Amniotic epithelial cell (primary cell): ENCODE data around the gene FBXW8.

Experiments used
- DNase-seq: peaks from one replicate; pipeline ENCODE4 v3.0.0-alpha.2; 2010; ENCODE audit warnings: low read depth

Gene FBXW8

DNA sequence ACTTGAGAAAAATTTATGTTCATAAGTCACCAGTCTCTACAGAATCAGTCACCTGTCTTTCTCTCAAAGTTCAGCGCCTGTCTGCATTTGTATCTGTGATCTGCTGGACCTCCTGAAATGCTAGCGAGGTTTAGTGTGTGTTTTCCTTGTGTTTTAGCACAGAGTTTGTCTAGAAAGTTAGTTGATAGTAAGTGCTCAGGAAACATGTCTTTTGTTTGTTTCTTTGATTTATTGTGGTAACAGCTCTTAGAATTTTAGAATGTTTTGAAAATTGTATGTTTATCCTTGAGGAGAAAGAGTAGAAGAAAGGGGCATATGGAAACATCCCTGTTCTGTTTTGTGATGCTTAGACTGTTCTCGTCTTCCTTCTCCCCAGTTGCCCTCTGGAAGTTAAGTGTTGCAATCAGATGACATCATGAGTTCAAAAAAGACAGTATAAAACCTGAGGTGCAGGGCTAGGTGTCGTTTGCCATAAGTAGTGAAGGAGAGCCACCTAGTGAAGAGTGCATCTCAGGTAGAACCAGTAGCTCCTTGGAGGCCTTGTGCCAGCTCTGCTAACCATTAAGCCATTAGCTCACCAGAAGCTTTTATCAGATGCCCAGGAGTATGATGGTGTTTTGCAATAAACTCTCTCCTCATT lies 44.8 kb downstream of the FBXW8 start:
- DNase-seq: peak; percentile 62

DNA sequence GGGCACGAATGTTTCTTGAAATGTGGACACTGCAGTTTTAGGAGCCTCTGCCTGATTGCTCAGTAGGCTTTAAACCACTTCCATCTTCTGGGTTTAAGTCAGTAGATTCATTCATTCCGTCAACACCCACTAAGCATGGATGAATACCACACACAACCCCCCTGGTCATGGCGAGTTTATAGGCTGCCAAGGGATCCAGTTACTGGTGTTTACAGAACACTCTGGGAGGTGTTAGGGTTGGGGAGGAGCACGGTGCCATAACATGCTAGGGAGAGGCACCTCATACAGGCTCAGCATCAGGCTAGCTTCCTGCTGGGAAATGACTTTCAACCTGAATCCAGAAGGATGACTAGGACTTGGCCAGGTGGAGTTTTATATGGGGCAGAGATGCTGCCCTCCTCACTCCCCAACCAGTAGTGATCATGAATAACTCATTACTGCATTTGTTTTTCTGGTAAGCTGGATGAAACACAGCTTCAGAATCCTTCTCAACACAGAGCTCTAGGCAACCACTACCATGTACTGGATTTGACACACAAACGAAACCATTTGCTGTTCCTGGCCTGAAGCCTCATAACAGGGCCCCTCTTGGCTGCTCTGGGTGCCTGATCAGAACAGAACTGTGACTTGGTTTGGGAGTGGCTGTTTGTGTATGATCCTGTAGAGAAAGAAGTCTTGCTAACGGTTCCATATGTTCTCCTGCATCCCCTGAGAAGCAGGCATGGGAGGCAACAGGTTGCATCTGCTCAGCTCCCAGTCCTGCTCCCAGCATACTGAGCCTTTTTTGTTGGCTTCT lies 47.9 kb downstream of the FBXW8 start:
- no peak for DNase-seq

DNA sequence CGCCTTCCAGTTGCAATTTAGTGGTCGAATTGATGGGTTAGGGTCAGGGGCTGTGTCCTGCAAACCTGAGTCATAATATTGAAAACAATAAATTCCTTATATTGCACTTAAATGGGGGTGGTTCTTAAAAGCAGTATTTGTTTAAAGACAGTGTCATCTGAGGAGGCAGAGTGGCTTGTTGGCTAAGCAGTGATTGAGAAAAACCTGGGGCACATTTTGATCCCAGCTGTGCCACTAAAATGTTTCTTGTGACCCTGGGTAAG lies 48.4 kb downstream of the FBXW8 start:
- no peak for DNase-seq

DNA sequence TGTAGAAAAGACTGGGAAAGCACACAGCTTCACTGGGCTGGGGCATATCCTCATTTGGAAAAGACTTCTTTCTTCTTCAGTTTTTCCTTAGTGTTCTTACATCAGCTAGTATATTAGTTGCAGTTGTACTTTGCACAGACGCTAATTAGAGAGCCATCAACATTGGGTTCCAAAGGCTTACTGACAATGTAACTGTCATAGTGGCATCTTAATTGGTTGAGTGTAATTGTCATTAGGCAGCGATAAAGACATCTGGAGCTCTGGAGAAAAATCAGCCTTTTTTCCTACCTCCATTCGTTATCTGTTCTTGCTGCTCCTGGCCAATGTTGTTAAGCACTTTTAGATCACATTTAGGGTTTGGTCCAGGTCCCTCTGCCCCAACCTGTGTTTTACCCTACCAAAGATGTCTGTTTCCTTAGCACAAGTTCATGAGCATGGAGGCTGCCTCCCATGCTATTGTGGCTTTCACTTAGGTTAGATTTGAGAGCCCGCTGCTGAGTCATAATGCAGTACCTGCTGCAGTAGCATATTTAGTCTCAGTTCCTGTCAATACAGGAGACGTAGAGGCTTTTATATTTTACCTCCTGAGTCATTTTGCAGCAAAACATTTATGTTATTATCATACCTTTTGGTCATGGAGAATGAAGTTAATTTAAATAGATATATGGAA lies 49.2 kb downstream of the FBXW8 start:
- DNase-seq: no peak

DNA sequence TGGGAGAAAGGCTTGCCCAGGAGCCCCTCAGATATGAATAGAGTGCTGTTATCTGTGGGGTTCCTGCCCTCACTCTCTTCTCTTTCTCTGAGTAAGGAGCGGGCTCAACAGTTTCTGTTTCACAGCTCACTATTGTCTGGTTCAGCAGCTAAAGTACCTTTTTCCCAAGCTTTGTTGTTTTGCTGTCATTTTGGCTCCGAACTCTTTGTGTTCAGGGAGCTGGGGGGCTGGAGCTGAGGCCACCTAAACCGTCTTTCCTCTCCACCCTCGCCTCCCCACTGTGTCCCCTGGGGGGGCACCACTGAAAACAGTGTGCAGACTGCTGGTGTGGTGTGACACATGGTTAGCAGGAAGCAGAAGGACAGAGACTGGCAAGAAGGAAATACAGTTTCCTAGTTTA lies 51.4 kb downstream of the FBXW8 start:
- DNase-seq: no peak

DNA sequence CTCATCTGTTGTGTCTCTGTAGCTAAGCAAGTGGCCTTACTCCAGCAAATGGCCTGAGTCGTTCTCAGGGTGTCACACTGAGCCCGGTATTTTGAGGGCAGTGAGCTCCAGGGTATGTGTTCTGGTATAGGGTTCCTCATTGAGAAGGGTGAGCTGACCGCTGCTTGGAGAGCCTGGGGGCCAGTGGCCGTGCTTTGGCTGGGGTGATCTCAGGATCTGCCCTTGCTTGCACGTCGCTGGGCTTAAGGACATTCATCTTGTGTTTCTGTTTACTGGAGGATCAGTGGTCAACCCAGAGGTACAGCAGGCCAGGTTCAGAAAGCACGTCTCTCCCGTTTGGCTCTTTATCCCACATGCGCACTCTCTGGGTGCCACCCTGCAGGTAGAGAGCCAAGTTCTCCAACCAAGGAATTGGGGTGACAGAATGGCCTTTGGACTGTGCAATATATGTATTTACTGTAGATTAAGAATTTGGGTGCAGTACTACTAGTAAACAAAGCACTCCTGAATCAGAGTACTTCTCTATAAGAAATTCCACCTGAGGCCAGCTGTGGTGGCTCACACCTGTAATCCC lies 52.1 kb downstream of the FBXW8 start:
- no peak for DNase-seq

DNA sequence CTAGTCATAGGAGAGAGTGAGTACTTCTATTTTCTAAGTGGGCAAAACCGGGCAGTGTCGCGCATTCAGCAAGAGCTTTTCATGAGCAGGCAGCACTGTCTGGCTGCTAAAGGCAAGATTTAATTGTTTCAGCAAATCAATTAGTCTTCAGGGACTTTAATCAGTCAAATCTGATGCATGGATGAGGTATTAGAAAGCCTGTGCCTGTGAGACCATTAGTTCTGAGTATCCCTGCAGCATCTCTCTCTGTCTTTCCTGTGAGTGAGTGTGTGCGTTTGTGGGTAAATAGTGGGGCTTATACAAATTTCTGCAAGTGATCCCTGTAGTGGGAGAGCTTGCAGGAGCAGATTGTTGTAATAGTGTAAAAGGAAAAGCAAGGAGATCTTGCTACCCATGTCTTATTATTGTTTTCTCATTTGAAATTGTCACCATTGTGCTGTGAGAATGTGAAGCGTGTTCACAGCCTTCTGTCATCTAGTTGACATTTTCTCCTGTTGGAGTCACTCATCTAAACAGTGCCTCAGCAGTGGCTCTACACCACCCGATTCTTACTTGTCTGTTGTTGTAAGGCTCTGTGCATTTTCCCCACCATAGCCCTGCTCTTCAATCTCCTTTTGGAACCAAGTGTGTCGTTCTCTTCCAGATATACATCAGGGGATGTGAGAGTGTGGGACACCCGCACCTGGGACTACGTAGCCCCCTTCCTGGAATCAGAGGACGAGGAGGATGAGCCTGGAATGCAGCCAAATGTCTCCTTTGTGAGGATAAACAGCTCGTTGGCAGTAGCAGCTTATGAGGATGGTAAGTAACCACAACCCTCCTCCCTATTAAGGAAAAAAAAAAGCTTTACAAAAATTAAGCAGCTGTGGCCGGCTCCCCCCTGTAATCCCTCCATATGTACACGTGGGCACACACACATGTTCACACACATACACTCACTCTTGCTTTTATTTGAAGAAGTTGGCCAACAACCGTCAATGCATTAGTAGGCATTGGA lies 53.6 kb downstream of the FBXW8 start:
- no peak for DNase-seq

DNA sequence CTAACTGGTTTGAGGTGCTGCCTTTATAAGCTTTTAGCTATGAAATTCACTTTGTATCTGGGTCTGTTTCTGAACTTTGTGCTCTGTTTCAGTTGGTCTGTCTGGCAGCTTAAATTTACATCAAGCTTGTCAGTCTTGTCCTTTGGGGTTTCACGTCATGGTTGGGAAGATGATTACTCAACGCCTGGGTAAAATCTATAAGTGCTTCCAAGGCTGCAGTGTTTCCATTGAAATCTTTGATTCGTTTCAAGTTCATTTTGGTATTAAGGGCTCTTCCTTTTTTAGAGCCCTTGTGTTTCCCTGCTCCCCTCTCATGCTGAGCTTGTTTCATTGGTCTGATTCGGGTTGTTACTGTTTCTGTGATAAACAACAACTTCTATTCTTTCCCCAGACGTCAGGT lies 58.2 kb downstream of the FBXW8 start:
- DNase-seq: no peak

DNA sequence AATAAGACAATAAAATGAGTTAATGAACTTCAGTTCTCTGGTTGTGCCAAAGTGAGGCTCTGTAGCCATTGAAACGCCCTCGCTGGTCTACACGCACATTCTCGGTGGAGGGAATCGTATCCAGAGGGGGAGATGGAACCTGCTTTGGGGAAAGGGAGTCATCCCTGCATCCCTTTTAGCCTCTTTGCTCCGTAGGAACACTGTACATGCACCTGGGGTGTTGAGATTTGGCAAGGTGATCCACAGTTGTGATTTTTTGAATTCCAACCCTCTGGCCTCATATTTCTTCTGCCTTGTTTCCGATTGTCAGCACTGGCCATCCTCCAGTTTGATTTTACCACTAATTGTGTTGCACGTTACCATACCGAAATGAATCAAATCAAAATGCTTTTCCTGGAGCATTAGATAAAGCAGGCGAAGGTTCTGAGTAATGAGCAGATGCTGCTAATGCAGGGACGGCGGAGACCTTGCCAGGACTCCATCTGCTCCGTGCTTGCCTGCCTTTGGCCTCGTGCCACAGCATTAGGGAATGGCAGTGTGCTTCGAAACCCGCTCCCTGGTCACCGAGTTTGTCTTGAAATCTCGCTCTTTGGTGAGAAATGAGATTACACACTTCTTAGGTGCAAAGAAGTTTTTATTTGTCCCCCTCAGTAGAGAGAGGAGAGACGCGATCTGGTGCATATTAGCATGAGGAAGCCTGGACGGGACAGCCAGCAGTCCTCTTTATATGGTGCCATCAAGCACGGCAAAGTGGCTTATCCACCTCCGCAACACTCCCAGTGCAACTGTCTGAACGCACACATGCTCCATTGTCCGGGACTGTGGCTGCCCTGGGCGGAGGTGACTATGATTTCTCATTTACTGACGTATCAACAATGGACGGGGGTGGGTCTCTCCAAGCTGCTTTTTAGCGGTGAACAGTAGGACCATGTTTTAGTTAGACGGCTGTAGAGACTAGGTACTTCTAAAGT lies 59.1 kb downstream of the FBXW8 start:
- DNase-seq: no peak

DNA sequence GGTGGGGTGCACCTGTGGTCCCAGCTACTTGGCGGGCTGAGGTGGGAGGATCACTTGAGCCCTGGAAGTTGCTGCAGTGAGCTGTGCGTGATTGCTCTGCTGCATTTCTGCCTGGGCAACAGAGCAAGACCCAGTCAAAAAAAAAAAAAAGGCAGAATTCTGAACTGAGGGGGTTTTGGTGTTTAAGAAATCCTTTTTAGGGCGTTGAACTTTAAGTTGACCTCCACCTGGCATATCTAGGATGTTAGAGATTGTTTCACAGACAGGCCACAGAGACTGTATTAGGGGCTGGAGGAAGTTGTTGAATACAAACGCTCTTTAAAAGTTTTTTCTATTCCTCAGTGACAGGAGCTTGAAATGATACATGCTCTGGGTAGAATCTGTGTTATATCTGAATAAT lies 60.5 kb downstream of the FBXW8 start:
- no peak for DNase-seq

DNA sequence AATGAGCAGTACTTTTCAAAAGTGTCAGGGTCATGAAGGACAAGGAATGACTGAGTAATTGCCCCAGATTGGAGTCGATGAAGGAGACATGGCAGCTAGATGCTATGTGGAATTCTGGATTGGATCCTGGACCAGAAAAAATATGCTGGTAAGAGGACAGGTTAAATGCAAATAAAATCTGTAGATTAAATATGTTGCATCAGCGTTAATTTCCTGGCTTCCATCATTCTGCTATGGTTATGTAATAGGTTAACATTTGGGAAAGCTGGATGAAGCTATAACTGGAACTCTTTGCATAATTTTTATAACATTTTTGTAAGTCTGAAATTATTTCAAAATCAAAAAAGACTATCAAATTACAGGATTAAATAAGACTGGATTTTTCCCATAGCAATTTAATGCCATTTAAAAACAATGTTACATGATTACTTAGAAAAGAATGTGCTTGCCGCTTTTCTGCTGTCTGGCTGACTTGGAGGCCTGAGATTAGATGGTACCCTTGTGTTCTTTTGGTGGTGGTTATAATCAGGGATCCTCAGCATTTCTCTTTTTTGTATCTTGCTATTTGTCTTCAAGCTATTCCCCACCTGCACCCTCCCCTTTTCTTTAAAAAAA lies 65.1 kb downstream of the FBXW8 start:
- DNase-seq: peak; percentile 25

DNA sequence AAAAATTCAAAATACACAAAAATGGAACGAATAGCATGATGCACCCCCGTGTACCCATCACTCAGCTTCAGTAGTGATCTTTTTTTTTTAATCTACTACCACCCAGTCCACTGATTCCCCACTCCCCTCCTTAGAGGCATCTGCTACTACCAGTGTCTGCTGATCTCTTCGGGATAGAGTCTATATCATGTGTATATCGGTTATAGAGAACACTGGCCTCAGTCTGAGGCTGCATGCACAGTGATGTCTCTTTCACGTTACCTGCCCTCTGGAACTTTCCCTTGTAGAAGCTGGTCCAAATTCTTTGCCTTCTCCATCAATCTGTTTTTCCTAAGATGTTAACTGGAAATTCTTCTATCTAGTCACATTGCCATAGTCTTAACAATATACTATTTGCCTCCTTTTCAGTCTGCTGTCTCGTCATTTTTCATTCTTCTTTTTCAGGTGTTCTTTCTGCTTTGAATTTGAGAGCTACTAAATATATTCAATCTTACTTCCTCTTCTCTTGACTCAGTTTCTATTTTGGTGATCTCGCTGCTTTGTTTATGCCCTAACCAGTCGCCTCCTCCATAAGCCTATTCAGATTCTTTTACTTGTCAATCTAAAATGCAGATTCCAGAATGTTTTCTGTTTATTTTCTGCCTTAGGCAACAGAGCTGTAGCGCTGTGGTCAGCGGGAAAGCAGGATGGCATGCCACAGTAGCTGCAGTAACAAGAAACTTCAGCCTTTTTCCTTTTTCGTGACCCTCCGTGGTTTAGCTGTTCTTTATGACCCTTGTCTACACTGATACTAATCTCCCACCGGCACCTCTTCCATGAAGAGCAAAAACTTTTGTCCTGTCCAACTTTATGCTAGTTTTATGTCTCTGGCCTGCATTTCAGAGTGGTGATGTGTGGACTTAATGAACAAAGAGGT lies 67.0 kb downstream of the FBXW8 start:
- peak; percentile 24 for DNase-seq

DNA sequence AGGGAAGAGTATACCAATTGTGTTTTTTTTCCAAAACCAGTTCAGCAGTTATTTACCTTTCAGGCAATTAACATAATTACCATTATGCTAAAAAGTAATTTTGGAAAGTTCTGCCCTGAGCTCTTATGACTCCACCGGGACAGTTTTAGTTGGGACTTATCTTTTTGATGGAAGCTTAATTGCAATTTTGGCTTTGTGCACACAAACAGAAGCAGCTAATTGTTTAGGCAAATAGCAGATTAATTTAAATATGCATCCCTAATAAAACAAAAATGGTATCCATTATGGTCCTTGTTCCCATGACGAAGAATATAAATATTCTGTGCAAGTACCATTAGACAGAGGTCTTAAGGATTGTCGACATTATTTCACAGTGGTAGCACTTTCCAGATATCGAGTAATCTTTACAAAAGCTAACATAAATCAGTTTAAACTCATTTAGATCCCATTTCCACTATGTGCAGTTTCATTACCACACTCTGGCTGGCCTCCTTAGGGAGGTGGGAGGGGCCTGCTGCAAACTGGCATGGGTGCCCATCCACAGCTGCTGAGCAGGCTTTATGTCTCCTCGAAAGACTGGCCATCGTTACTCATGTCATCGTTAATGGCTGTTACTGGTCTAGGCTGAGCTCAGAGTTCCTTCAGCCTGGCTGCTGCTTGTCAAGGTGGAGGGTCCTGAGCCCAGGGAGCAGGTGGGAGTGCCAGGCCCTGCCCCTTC lies 68.2 kb downstream of the FBXW8 start:
- no peak for DNase-seq

DNA sequence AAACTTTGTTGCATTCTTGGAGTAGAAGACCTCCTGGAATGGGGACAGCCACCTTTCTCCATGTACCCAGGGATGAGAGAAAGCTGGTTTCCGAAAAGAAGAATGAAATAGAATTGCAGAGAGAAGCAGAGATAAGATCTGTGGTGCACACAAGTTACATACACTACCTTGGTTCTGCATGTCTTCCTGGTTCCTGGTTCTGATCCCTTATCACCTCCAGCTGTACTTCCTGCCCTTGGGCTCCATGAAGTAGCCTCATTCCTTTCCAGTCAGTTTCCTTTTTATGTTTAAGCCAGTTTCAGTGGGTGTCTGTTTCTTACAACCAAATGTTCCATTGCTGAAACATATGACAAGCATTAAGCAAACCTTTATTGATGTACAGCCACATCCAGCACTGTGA lies 69.3 kb downstream of the FBXW8 start:
- DNase-seq: no peak

DNA sequence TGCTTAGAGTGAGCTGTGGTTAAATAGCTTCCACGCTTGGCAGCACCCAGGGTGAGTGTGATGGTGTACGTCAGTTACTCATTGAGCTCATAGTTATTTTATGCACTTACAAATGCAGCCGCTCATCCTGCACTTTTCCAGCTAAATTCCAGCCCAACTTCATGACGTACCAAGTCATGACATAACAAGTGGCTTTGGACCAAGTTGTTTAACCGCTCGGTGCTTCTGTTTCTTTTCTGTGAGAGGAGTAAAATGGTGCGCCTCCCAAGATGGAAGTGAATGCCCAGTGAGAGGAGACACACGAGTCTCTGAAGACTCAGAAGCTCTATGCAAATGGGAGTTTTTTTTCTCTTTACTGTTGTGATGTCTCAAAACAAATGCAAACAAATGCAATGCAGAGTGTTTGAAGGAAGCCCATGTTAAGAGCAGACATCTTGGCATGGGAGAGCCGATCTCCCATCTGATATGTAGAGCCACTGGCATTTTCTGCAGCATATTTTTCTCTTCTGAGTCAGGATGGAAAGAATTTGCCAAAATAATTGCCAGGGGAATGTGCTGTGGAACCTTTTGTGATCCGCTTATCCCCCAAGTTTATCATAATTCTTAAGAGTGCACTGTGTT lies 72.2 kb downstream of the FBXW8 start:
- no peak for DNase-seq

DNA sequence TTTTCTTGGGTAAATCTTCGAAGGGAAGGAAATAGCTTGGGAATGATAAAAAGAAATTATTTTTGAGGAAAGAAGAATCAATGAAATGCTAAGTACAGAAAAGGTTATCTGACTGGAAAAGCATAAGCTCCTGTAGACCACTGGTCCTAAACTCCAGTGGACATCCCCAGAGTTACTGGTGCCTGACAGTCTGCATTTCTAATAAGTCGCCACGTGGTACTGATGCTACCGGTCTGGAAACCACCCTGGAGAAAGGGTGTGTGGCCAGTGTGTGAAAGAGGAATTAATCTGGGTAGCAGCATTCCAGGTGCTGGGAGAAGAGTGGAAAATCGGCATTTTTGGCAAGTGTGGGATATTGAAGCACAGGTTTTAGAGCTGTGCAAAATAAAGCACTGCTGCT lies 73.3 kb downstream of the FBXW8 start:
- DNase-seq: no peak

DNA sequence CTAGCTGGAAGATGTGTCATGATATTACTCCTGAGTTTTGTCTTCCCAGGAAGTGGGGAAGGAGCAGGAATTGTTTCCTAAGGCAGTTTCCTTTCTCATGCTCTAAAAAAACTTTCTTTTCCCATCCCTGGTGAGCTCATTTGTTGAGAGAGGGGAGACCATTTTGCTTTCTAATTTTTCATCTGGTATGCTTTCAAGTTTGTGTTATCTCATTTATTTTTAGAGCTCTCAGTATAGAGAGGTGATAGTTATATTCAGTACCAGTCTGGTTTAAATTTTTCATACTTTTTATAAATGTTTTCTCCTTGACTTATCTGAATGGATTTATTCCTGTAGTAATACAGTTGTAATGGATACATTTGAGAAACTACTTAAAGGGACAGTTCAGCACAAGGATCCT lies 79.6 kb downstream of the FBXW8 start:
- no peak for DNase-seq
